Endothelial cell of umbilical vein (primary cell): Measurements from ENCODE around the gene IFT88. TPM values are rescaled to one million over a fixed set of nuclear protein-coding genes. Genes with fewer than 3 reads are reported as not detected.

ENCODE experiments used
- BruUV-seq: library from RNA; stranded (reverse); fragments of 400-500 nt; replicated peaks from 2 replicates; lab custom pipeline; 2021; lab: Mats Ljungman, UMichigan
- CTCF ChIA-PET: fragments of 300-600, 350-600 bp; sonication (Branson Sonifier 250); formaldehyde crosslinking; loops from one replicate; lab custom pipeline; 2021; ENCODE audit warnings: antibody characterized with exemption, inconsistent platforms; lab: Charles Lee
- POLR2A ChIA-PET: fragments of 300-600, 350-600 bp; sonication (Branson Sonifier 250); formaldehyde crosslinking; loops from one replicate; lab custom pipeline; 2021; ENCODE audit warnings: antibody characterized with exemption, inconsistent platforms; lab: Charles Lee
- DNase-seq: peaks from one replicate; pipeline ENCODE4 v3.0.0-alpha.2; 2011; ENCODE audit warnings: low read depth, low spot score
- FAIRE-seq: peaks from 2 replicates; lab custom pipeline; 2011; peaks lifted over from hg19 to GRCh38; lab: Jason Lieb, UNC
- H2AFZ ChIP-seq: 2 replicates; pipeline ENCODE4 v1.6.0; 2012; ENCODE audit warnings: low read depth, low read length, control low read depth, inconsistent platforms
- H3K27ac ChIP-seq: 2 replicates; pipeline ENCODE4 v1.5.1; 2011; ENCODE audit warnings: low read depth, mild to moderate bottlenecking, control low read depth, low read length, moderate library complexity; ENCODE audit not compliant: insufficient read depth
- H3K27me3 ChIP-seq, 2 experiments: 2 replicates each; pipeline versions ENCODE4 v1.6.0 to v1.6.1; 2011; ENCODE audit warnings: low read length in 2 of 2, mixed read lengths in 1 of 2; ENCODE audit not compliant: control insufficient read depth in 2 of 2, insufficient read depth in 2 of 2
- H3K36me3 ChIP-seq, 2 experiments: 2 replicates in 1 of 2; 3 replicates in 1 of 2; pipeline ENCODE4 v1.5.1; 2011; ENCODE audit warnings: low read length in 2 of 2, mild to moderate bottlenecking in 1 of 2, moderate library complexity in 1 of 2; ENCODE audit not compliant: control insufficient read depth in 2 of 2, insufficient read depth in 2 of 2; ENCODE audit errors: extremely low read depth in 1 of 2
- H3K4me1 ChIP-seq: 3 replicates; pipeline ENCODE4 v1.5.1; 2011; ENCODE audit warnings: mild to moderate bottlenecking, low read length; ENCODE audit not compliant: control insufficient read depth, insufficient read depth; ENCODE audit errors: extremely low read depth
- H3K4me2 ChIP-seq: 2 replicates; pipeline ENCODE4 v1.6.1; 2011; ENCODE audit warnings: low read length, control low read depth, mixed read lengths; ENCODE audit not compliant: insufficient read depth
- H3K4me3 ChIP-seq, 3 experiments: fragments of 200-600 bp in 1 of 3; sonication (generic), shearing (Covaris generic) in 1 of 3; replicated peaks in 1 of 3; 2 replicates each; pipeline ENCODE4 v1.5.1; 2011 to 2016; ENCODE audit warnings: control low read depth in 3 of 3, low read length in 3 of 3, mild to moderate bottlenecking in 2 of 3, inconsistent platforms in 1 of 3, low read depth in 1 of 3, moderate library complexity in 1 of 3; ENCODE audit not compliant: insufficient read depth in 1 of 3
- H3K79me2 ChIP-seq: 2 replicates; pipeline ENCODE4 v1.6.0; 2012; ENCODE audit warnings: low read length, inconsistent platforms; ENCODE audit not compliant: control insufficient read depth, insufficient read depth
- H3K9ac ChIP-seq: replicated peaks from 2 replicates; pipeline ENCODE3; 2011; ENCODE audit warnings: low read length, control low read depth; ENCODE audit not compliant: insufficient read depth; ENCODE audit errors: extremely low read depth
- H3K9me1 ChIP-seq: replicated peaks from 3 replicates; pipeline ENCODE4 v1.6.0; 2011; ENCODE audit warnings: mild to moderate bottlenecking, low read length; ENCODE audit not compliant: control insufficient read depth, insufficient read depth; ENCODE audit errors: extremely low read depth
- H3K9me3 ChIP-seq: replicated peaks from 2 replicates; pipeline ENCODE4 v1.5.1; 2012; ENCODE audit warnings: low read length, inconsistent platforms; ENCODE audit not compliant: control insufficient read depth, insufficient read depth
- H4K20me1 ChIP-seq: replicated peaks from 2 replicates; pipeline ENCODE3; 2011; ENCODE audit warnings: mild to moderate bottlenecking, low read length; ENCODE audit not compliant: control insufficient read depth, insufficient read depth; ENCODE audit errors: extremely low read depth
- EZH2 ChIP-seq: IDR thresholded peaks from 2 replicates; pipeline ENCODE4 v1.6.1; 2012; ENCODE audit warnings: borderline replicate concordance, low read depth, mild to moderate bottlenecking, moderate library complexity, low read length, inconsistent platforms; ENCODE audit not compliant: severe bottlenecking
- FOS ChIP-seq: IDR thresholded peaks from 2 replicates; pipeline ENCODE4 v1.6.1; 2011; ENCODE audit warnings: mild to moderate bottlenecking, low read length, moderate library complexity, borderline replicate concordance; ENCODE audit not compliant: insufficient read depth
- GATA2 ChIP-seq: IDR thresholded peaks from 2 replicates; pipeline ENCODE4 v1.7.0; 2011; ENCODE audit warnings: low read depth, mild to moderate bottlenecking, moderate library complexity, mixed read lengths, low read length; ENCODE audit not compliant: insufficient read length, insufficient read depth
- JUN ChIP-seq: IDR thresholded peaks from 2 replicates; pipeline ENCODE4 v1.6.1; 2011; ENCODE audit warnings: borderline replicate concordance, low read depth; ENCODE audit not compliant: insufficient read length, insufficient read depth
- MAX ChIP-seq: IDR thresholded peaks from 2 replicates; pipeline ENCODE4 v1.6.1; 2011; ENCODE audit not compliant: insufficient read depth, insufficient read length
- MYC ChIP-seq: IDR thresholded peaks from one replicate; pipeline ENCODE4 v1.6.1; 2011; ENCODE audit warnings: mild to moderate bottlenecking, low read depth, low read length
- POLR2A ChIP-seq: IDR thresholded peaks from 2 replicates; pipeline ENCODE4 v1.6.1; 2012; ENCODE audit warnings: low read depth, mild to moderate bottlenecking, control low read depth, low read length
- POLR2AphosphoS5 ChIP-seq: IDR thresholded peaks from 2 replicates; pipeline ENCODE4 v1.6.1; 2012; ENCODE audit warnings: low read depth, mild to moderate bottlenecking, control low read depth, low read length, moderate library complexity; ENCODE audit not compliant: insufficient read depth
- dilution Hi-C: fragments of 300-500 bp; cut with MboI; formaldehyde crosslinking; loops from one replicate; pipeline ENCODE4 v1.15.0; 2019; ENCODE audit warnings: low sequenced_read_pairs; ENCODE audit not compliant: extremely low pct_ligation_motif_present
- intact Hi-C: fragments of 100-400 bp; cut with micrococcal nuclease; formaldehyde crosslinking; loops from one replicate; pipeline ENCODE4 v1.10.0; 2022
- polyA plus RNA-seq, 4 experiments: library from polyadenylated mRNA; depleted of rRNA in 3 of 4; stranded (reverse) in 3 of 4; unstranded in 1 of 4; fragments of >200 nt; gene quantifications; 2 replicates each; pipeline versions ENCODE4 v1.2.1 to v1.2.3, GENCODE V29; 2011 to 2012; ENCODE audit warnings: missing spikeins in 1 of 4
- total RNA-seq: library from RNA; stranded (reverse); gene quantifications from 2 replicates; pipeline ENCODE4 v1.2.3, GENCODE V29; 2021
- TF ChIP-seq, protein P1 (sequence below), 2 donors: IDR thresholded peaks; 1 replicate in 1 of 2; 2 replicates in 1 of 2; pipeline ENCODE4 v1.5.1; 2011; ENCODE audit warnings: low read length in 2 of 2, mild to moderate bottlenecking in 2 of 2, moderate library complexity in 2 of 2, control low read depth in 1 of 2, inconsistent platforms in 1 of 2, low read depth in 1 of 2; ENCODE audit not compliant: insufficient read depth in 1 of 2; ENCODE audit errors: extremely low read depth in 1 of 2

Gene IFT88
- total and polyA plus RNA-seq, 2 donors (not counting 3 experiments of a cell fraction or from before 2014, with no cell fraction given), result 2.4 to 9.1 TPM

GRCh38 chr13:20711301-20712044 is 144.5 kb downstream of the IFT88 start:
- no peak for DNase-seq
- no TSS peak for BruUV-seq
- no peak overlapping the region for H3K9ac ChIP-seq
- H2AFZ ChIP-seq, result no peak overlapping the region
- H3K4me2 ChIP-seq, result no peak overlapping the region
- no peak for FAIRE-seq
- H3K27me3 ChIP-seq, result no peaks in the 10 kb centered on the region
- H3K27ac ChIP-seq, result no peak overlapping the region
- no peak overlapping the region for H3K4me3 ChIP-seq
- ChIA-PET CTCF (interaction anchor here (0.7 to 9.5 kb wide), 12 partner anchors 17 to 217 kb away, joined by 3 to 92 read pairs (median 4); partner anchors contain the start of gene CRYL1), POLR2A (no interaction called here)
- dilution Hi-C loops (no loop called here), intact Hi-C loops (loop anchor here (1.0 to 2.0 kb wide), 5 partner anchors 103 to 216 kb away; no protein-coding TSS in a partner anchor)
- no peaks in the 10 kb centered on the region for H3K9me3 ChIP-seq
- H4K20me1 ChIP-seq, result no peaks in the 10 kb centered on the region
- H3K36me3 ChIP-seq, result no peaks in the 10 kb centered on the region
- no peaks in the 10 kb centered on the region for H3K79me2 ChIP-seq
- no peaks in the 10 kb centered on the region for H3K9me1 ChIP-seq
- TF ChIP-seq MYC (no peak), FOS (no peak), POLR2A (no peak)
- H3K4me1 ChIP-seq, result peaks cover 38% of the 10 kb centered on the region

DNA sequence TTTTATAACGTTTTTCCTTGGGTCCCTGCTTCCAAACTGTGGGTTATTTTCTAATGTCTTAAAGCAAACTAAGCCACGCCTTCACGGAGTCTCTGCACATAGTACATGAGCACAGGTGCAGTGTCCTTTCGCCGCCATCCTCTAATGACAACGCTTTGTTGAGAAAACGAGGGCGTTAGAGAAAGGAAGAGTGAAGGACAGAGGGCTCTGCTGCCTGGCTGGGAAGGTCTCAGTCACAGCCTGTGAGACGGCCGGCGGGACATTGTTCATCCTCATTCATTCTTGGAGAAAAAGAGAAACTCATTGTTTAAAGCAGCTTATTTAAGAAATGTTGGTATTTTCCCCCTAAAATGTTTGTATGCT is 146.0 kb downstream of the IFT88 start:
- H4K20me1 ChIP-seq, result no peaks in the 10 kb centered on the region
- H3K9ac ChIP-seq, result peak overlapping the region; percentile 12
- peak overlapping the region; percentile 38 for H3K4me2 ChIP-seq
- TF ChIP-seq JUN, result no peak
- TF ChIP-seq POLR2A, result no peak
- TF ChIP-seq MYC, result no peak
- TF ChIP-seq EZH2, result no peak
- TF ChIP-seq POLR2AphosphoS5, result no peak
- TF ChIP-seq MAX, result no peak
- TF ChIP-seq, protein P1, sequence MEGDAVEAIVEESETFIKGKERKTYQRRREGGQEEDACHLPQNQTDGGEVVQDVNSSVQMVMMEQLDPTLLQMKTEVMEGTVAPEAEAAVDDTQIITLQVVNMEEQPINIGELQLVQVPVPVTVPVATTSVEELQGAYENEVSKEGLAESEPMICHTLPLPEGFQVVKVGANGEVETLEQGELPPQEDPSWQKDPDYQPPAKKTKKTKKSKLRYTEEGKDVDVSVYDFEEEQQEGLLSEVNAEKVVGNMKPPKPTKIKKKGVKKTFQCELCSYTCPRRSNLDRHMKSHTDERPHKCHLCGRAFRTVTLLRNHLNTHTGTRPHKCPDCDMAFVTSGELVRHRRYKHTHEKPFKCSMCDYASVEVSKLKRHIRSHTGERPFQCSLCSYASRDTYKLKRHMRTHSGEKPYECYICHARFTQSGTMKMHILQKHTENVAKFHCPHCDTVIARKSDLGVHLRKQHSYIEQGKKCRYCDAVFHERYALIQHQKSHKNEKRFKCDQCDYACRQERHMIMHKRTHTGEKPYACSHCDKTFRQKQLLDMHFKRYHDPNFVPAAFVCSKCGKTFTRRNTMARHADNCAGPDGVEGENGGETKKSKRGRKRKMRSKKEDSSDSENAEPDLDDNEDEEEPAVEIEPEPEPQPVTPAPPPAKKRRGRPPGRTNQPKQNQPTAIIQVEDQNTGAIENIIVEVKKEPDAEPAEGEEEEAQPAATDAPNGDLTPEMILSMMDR (IDR thresholded peaks at IDR 0.05; ENCODE audit: extremely low read depth in 1 of 2, insufficient read depth in 1 of 2, low read depth in 1 of 2, low read length in 2 of 2), result no peak
- no peak for TF ChIP-seq FOS
- TF ChIP-seq GATA2, result no peak
- BruUV-seq, result no TSS peak
- H3K36me3 ChIP-seq, result no peaks in the 10 kb centered on the region
- peak; percentile 21 for DNase-seq
- no peaks in the 10 kb centered on the region for H3K9me1 ChIP-seq
- H3K79me2 ChIP-seq, result no peaks in the 10 kb centered on the region
- no peaks in the 10 kb centered on the region for H3K9me3 ChIP-seq
- H3K4me1 ChIP-seq, result peaks cover 38% of the 10 kb centered on the region
- peak; percentile 24 for FAIRE-seq
- no peaks in the 10 kb centered on the region for H3K27me3 ChIP-seq
- intact Hi-C loops (loop anchor here (2.0 kb wide), 1 partner anchor 102 kb away; no protein-coding TSS in a partner anchor), dilution Hi-C loops (no loop called here)
- POLR2A ChIA-PET, result no interaction called here
- H3K27ac ChIP-seq, result peak overlapping the region; percentile 56
- CTCF ChIA-PET, result interaction anchor here (2.0 to 5.5 kb wide), 3 partner anchors 102 to 156 kb away, joined by 9 to 73 read pairs (median 13); no protein-coding TSS in a partner anchor
- peak overlapping the region; percentile 89 for H2AFZ ChIP-seq
- no peak overlapping the region for H3K4me3 ChIP-seq
